ACC112 (cell line): ENCODE results near the gene TTC1.
"Not testable (repeated sequence)": the region's sequence is repeated elsewhere in the genome, so short reads cannot be mapped to it uniquely, and the experiment has no call there.

ENCODE experiments used
- H2AFZ ChIP-seq: fragments of 200-600 bp; sonication (generic); one replicate; pipeline ENCODE4 v1.6.0; 2017; ENCODE audit warnings: antibody characterized with exemption, low read length; ENCODE audit not compliant: unreplicated experiment
- H3K27ac ChIP-seq: fragments of 200-600 bp; sonication (generic); 2 replicates; pipeline ENCODE4 v1.5.1; 2014; ENCODE audit warnings: low read depth, mild to moderate bottlenecking, antibody characterized with exemption, low read length, moderate library complexity
- H3K27me3 ChIP-seq: fragments of 200-600 bp; sonication (generic); 2 replicates; pipeline ENCODE4 v1.6.1; 2014; ENCODE audit warnings: mild to moderate bottlenecking, antibody characterized with exemption, low read length, moderate library complexity, mixed read lengths; ENCODE audit not compliant: insufficient read depth
- H3K36me3 ChIP-seq: fragments of 200-600 bp; sonication (generic); 2 replicates; pipeline ENCODE4 v1.6.1; 2016; ENCODE audit warnings: mild to moderate bottlenecking, antibody characterized with exemption, low read length, moderate library complexity, mixed read lengths; ENCODE audit not compliant: insufficient read depth
- H3K4me1 ChIP-seq: fragments of 200-600 bp; sonication (generic); one replicate; pipeline ENCODE4 v1.6.1; 2016; ENCODE audit warnings: low read length, mixed read lengths; ENCODE audit not compliant: insufficient read depth, unreplicated experiment, control insufficient read depth
- H3K4me3 ChIP-seq: fragments of 200-600 bp; sonication (generic); 2 replicates; pipeline ENCODE4 v1.5.1; 2014; ENCODE audit warnings: mild to moderate bottlenecking, low read depth, low read length
- H3K79me2 ChIP-seq: fragments of 200-600 bp; sonication (generic); one replicate; pipeline ENCODE4 v1.6.0; 2016; ENCODE audit warnings: low read length; ENCODE audit not compliant: control insufficient read depth, unreplicated experiment, insufficient read depth

TTC1 gene

GRCh38 chr5:160001457-160001856, 7.5 kb upstream of the TTC1 start:
- no peaks in the 10 kb centered on the region for H3K4me1 ChIP-seq
- no peak overlapping the region for H2AFZ ChIP-seq
- H3K27ac ChIP-seq, result no peak overlapping the region
- H3K36me3 ChIP-seq, result no peaks in the 10 kb centered on the region
- no peak overlapping the region for H3K4me3 ChIP-seq
- H3K27me3 ChIP-seq, result no peaks in the 10 kb centered on the region
- no peaks in the 10 kb centered on the region for H3K79me2 ChIP-seq

GRCh38 chr5:160007514-160007913, 1.4 kb upstream of the TTC1 start:
- H2AFZ ChIP-seq, result no peak overlapping the region

GRCh38 chr5:160008529-160008876, 436 bp upstream of the TTC1 start:
- H3K79me2 ChIP-seq, result peaks cover 28% of the 10 kb centered on the region
- H3K4me3 ChIP-seq, result not testable (repeated sequence)

More at GRCh38 chr5:160007514-160007913, 1.4 kb upstream of the TTC1 start:
- Histone ChIP-seq H3K36me3 (no peaks in the 10 kb centered on the region), H3K27ac (no peak overlapping the region), H3K79me2 (peaks cover 26% of the 10 kb centered on the region), H3K4me3 (no peak overlapping the region), H3K4me1 (peaks cover 15% of the 10 kb centered on the region), H3K27me3 (no peaks in the 10 kb centered on the region)

DNA sequence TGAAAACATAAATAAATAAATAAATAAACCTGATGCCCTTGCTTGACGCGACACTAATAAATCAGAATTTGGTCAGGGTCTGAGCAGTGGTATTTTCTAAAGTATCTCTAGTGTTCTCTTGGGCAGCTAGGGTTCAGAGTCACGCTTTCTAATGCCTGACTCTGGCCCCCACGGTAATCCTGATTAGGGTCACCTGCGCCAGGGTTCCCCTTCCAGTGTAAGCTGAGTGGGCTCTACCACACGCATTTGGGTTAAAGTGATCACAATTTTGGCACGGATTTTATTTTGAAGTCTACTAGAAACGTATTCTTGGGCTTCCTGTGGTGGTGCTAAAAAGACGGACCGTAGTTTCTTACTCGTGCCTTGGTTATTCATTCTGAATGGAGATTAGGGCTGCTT, 651 bp downstream of the TTC1 start:
- Histone ChIP-seq H3K27me3 (no peaks in the 10 kb centered on the region), H3K79me2 (peaks cover 28% of the 10 kb centered on the region), H3K4me3 (peak overlapping the region; percentile 97), H2AFZ (peak overlapping the region; percentile 91), H3K4me1 (peaks cover 15% of the 10 kb centered on the region), H3K36me3 (0 out of 2 replicates have a peak, but pooled peaks cover 3% of the 10 kb centered on the region), H3K27ac (no peak overlapping the region)

More at GRCh38 chr5:160008529-160008876, 436 bp upstream of the TTC1 start:
- H3K27me3 ChIP-seq, H3K27ac ChIP-seq, H3K36me3 ChIP-seq: not testable (repeated sequence)
- H3K4me1 ChIP-seq, result peaks cover 15% of the 10 kb centered on the region
- H2AFZ ChIP-seq, result peak overlapping the region; percentile 46

GRCh38 chr5:160011471-160011870, 2.5 kb downstream of the TTC1 start:
- Histone ChIP-seq H3K27ac (no peak overlapping the region), H2AFZ (no peak overlapping the region), H3K4me3 (no peak overlapping the region; the same call in 1 of the 2 replicates), H3K27me3 (no peaks in the 10 kb centered on the region), H3K36me3 (0 out of 2 replicates have a peak, but pooled peaks cover 3% of the 10 kb centered on the region), H3K4me1 (peaks cover 15% of the 10 kb centered on the region), H3K79me2 (peaks cover 28% of the 10 kb centered on the region)

GRCh38 chr5:160014197-160014596, 5.3 kb downstream of the TTC1 start:
- H3K27ac ChIP-seq, H3K4me3 ChIP-seq, H2AFZ ChIP-seq, H3K36me3 ChIP-seq, H3K27me3 ChIP-seq: not testable (repeated sequence)
- Histone ChIP-seq H3K79me2 (peaks cover 26% of the 10 kb centered on the region), H3K4me1 (peaks cover 15% of the 10 kb centered on the region)

DNA sequence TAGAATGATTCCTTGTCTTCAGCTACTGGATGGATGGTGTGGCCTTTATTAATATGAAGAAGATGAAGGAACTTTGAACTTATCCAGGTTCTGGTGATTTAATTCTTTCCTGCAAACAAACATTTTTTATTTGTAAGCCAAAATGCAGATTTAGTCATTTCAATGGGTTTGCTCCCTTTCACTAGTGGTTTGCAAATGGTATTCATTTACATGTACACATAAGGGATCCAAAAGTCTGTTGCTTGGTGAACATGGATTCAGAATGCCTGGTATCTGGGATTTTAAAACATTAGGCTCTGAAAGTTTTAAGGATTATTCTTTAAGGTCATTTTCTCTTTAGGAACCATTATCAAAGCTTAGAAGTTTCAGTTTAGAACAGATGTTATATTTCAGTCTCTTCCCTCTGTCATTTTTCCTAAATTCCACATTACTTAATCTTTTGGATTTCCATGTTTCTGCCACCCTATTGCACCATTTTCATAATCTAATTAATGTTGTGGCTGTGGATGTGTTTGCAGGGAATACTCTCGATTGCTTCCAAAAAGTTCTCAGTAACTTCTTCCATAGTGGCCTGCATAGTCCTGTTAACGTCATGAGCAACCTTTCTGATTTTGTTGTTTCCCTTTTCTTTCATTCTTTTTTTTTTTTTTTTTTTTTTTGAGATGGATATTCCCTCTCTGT, 10.1 kb downstream of the TTC1 start:
- Histone ChIP-seq H3K36me3 (no peaks in the 10 kb centered on the region), H3K27me3 (no peaks in the 10 kb centered on the region), H3K79me2 (no peaks in the 10 kb centered on the region), H3K4me1 (peaks cover 3% of the 10 kb centered on the region), H3K27ac (no peak overlapping the region), H2AFZ (no peak overlapping the region), H3K4me3 (no peak overlapping the region)

GRCh38 chr5:160020266-160020770, 11.4 kb downstream of the TTC1 start:
- Histone ChIP-seq H3K4me1 (peaks cover 3% of the 10 kb centered on the region), H3K79me2 (peaks cover 4% of the 10 kb centered on the region), H2AFZ (no peak overlapping the region), H3K27me3 (no peaks in the 10 kb centered on the region), H3K4me3 (no peak overlapping the region), H3K27ac (no peak overlapping the region), H3K36me3 (no peaks in the 10 kb centered on the region)

- H3K4me1 ChIP-seq, result peaks cover 3% of the 10 kb centered on the region
- no peak overlapping the region for H3K27ac ChIP-seq
- H3K27me3 ChIP-seq, result no peaks in the 10 kb centered on the region
- peaks cover 5% of the 10 kb centered on the region for H3K79me2 ChIP-seq
- no peak overlapping the region for H3K4me3 ChIP-seq
- H3K36me3 ChIP-seq, result no peaks in the 10 kb centered on the region
- no peak overlapping the region for H2AFZ ChIP-seq
Measured at GRCh38 chr5:160020964-160021363, 12.0 kb downstream of the TTC1 start.

GRCh38 chr5:160021831-160022446, 13.0 kb downstream of the TTC1 start:
- Histone ChIP-seq H3K79me2 (peaks cover 12% of the 10 kb centered on the region), H3K36me3 (no peaks in the 10 kb centered on the region), H3K4me1 (peaks cover 3% of the 10 kb centered on the region), H3K27me3 (no peaks in the 10 kb centered on the region), H3K27ac (no peak overlapping the region), H3K4me3 (no peak overlapping the region), H2AFZ (no peak overlapping the region)
